Parathyroid adenoma (tissue), 2 donors: ENCODE measurements around the gene NECTIN3.

Experiments
- H2AFZ ChIP-seq: fragments of 300-600 bp; sonication (generic); one replicate; pipeline ENCODE4 v1.7.0; 2017; ENCODE audit warnings: antibody characterized with exemption, mild to moderate bottlenecking
- H3K27ac ChIP-seq: fragments of 300-600 bp; sonication (generic); one replicate; pipeline ENCODE4 v1.7.0; 2017
- H3K27me3 ChIP-seq: fragments of 300-600 bp; sonication (generic); one replicate; pipeline ENCODE4 v1.7.0; 2017; ENCODE audit warnings: low read length; ENCODE audit not compliant: control insufficient read depth, insufficient read depth
- H3K36me3 ChIP-seq: fragments of 300-600 bp; sonication (generic); one replicate; pipeline ENCODE4 v1.7.0; 2017; ENCODE audit warnings: low read length; ENCODE audit not compliant: control insufficient read depth, insufficient read depth
- H3K4me1 ChIP-seq: fragments of 300-600 bp; sonication (generic); one replicate; pipeline ENCODE4 v1.7.0; 2017; ENCODE audit warnings: control low read depth
- H3K4me2 ChIP-seq: fragments of 300-600 bp; sonication (generic); one replicate; pipeline ENCODE4 v1.7.0; 2017; ENCODE audit warnings: low read length
- H3K4me3 ChIP-seq: fragments of 300-600 bp; sonication (generic); one replicate; pipeline ENCODE4 v1.7.0; 2017; ENCODE audit warnings: low read depth, low read length
- H3K79me2 ChIP-seq: fragments of 300-600 bp; sonication (generic); one replicate; pipeline ENCODE4 v1.7.0; 2017; ENCODE audit warnings: control low read depth
- H3K9ac ChIP-seq: fragments of 300-600 bp; sonication (generic); one replicate; pipeline ENCODE4 v1.7.0; 2017; ENCODE audit warnings: mild to moderate bottlenecking
- H3K9me3 ChIP-seq: fragments of 300-600 bp; sonication (generic); one replicate; pipeline ENCODE4 v1.7.0; 2017; ENCODE audit warnings: low read length; ENCODE audit not compliant: control insufficient read depth
- TF ChIP-seq, protein P1 (sequence below): fragments of 300-600 bp; sonication (generic); IDR thresholded peaks from one replicate; pipeline ENCODE4 v1.7.0; 2017; ENCODE audit warnings: antibody characterized with exemption, mild to moderate bottlenecking
- donor health status: primary hyperparathyroidism.

NECTIN3 gene

DNA sequence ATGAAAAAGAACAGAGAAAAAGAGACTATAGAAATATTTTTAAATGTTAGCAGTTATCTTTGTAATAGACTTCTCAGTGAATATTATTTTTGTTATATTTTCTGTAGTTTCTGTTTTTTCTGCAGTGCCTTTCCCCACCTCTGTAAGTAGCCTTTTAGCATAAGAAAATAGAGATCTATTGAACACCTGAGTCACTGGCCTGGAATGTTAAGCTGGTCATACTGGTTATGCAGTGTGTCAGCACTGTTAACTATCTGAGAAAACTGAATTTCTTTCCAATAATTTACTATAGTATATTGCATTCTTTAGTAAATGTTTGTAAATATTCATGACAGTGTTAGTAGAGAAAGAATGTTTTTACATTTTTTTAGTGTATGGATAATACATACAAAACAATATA, 79.8 kb downstream of the NECTIN3 start:
- no peak overlapping the region for H3K4me2 ChIP-seq
- no peaks in the 10 kb centered on the region for H3K4me1 ChIP-seq
- no peak overlapping the region for H3K9ac ChIP-seq
- TF ChIP-seq, protein P1, sequence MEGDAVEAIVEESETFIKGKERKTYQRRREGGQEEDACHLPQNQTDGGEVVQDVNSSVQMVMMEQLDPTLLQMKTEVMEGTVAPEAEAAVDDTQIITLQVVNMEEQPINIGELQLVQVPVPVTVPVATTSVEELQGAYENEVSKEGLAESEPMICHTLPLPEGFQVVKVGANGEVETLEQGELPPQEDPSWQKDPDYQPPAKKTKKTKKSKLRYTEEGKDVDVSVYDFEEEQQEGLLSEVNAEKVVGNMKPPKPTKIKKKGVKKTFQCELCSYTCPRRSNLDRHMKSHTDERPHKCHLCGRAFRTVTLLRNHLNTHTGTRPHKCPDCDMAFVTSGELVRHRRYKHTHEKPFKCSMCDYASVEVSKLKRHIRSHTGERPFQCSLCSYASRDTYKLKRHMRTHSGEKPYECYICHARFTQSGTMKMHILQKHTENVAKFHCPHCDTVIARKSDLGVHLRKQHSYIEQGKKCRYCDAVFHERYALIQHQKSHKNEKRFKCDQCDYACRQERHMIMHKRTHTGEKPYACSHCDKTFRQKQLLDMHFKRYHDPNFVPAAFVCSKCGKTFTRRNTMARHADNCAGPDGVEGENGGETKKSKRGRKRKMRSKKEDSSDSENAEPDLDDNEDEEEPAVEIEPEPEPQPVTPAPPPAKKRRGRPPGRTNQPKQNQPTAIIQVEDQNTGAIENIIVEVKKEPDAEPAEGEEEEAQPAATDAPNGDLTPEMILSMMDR, result no peak
- H2AFZ ChIP-seq, result no peak overlapping the region
- no peak overlapping the region for H3K27ac ChIP-seq
- no peaks in the 10 kb centered on the region for H3K79me2 ChIP-seq
- H3K27me3 ChIP-seq, result no peaks in the 10 kb centered on the region
- no peaks in the 10 kb centered on the region for H3K36me3 ChIP-seq
- no peak overlapping the region for H3K4me3 ChIP-seq
- no peaks in the 10 kb centered on the region for H3K9me3 ChIP-seq

DNA sequence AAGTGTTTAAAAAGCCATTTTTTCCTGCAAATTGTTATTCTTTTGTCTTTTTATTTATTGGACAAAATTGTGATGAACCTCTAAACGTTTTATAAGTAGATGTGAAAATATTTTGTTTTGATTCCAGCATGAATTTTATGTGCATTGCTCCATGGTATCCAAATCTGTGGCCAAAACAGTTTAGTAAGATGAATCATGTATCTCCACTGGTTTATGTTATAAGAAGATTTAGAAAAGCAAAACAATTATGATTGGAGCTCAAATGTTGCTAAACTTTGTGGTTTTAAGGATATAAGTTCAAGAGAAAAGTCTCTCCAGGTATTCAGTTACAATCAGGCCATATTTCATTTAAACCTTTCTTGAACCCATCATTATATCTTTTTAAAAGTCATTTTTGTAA, 80.9 kb downstream of the NECTIN3 start:
- no peak overlapping the region for H3K4me2 ChIP-seq
- H3K27ac ChIP-seq, result no peak overlapping the region
- no peaks in the 10 kb centered on the region for H3K9me3 ChIP-seq
- no peaks in the 10 kb centered on the region for H3K27me3 ChIP-seq
- TF ChIP-seq, protein P1, result no peak
- no peaks in the 10 kb centered on the region for H3K79me2 ChIP-seq
- no peaks in the 10 kb centered on the region for H3K4me1 ChIP-seq
- H2AFZ ChIP-seq, result no peak overlapping the region
- no peaks in the 10 kb centered on the region for H3K36me3 ChIP-seq
- H3K9ac ChIP-seq, result no peak overlapping the region
- H3K4me3 ChIP-seq, result no peak overlapping the region

DNA sequence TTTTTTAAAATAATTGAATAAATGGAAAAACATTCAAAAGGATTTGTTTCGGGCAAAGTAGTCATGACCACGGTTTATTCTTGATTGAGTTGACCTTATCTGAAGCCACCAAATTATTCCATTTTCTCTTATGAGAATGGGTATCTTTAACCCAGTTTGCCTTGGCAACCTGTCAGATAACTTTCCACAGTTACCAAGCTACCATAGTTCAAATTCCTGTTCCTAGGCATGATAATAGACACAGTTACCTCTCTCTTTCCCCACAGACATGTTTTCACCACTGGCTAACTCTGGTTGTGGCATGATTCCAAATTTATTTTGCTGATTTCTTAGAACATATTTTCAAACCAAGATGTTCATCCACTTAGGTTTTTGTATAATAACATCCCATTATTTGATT, 84.9 kb downstream of the NECTIN3 start:
- H2AFZ ChIP-seq, result no peak overlapping the region
- H3K9me3 ChIP-seq, result no peaks in the 10 kb centered on the region
- H3K27me3 ChIP-seq, result no peaks in the 10 kb centered on the region
- no peaks in the 10 kb centered on the region for H3K79me2 ChIP-seq
- H3K27ac ChIP-seq, result no peak overlapping the region
- H3K9ac ChIP-seq, result no peak overlapping the region
- H3K4me1 ChIP-seq, result no peaks in the 10 kb centered on the region
- H3K4me3 ChIP-seq, result no peak overlapping the region
- TF ChIP-seq, protein P1, result no peak
- H3K36me3 ChIP-seq, result no peaks in the 10 kb centered on the region
- H3K4me2 ChIP-seq, result no peak overlapping the region

DNA sequence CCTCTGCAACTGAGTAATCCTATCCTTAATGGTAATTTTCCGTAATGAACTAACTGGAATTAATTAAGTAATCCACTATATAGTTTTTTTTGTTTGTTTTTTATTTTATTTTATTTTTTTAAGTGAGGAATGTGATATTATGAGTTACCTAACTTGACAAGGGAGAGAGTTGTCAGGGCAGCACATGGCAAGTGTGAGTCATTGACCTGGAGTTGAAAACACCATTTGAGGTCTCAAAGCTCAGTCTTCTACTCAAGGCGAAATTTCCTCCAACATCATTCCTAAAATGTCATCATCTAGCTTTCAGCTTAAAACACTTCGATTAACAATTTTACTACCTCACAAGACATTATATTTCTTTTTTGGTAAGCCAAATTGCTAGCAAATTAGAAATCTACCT, 87.8 kb downstream of the NECTIN3 start:
- no peak overlapping the region for H3K9ac ChIP-seq
- no peaks in the 10 kb centered on the region for H3K9me3 ChIP-seq
- no peaks in the 10 kb centered on the region for H3K27me3 ChIP-seq
- H2AFZ ChIP-seq, result no peak overlapping the region
- H3K4me3 ChIP-seq, result no peak overlapping the region
- no peaks in the 10 kb centered on the region for H3K36me3 ChIP-seq
- TF ChIP-seq, protein P1, result no peak
- H3K4me1 ChIP-seq, result no peaks in the 10 kb centered on the region
- no peak overlapping the region for H3K27ac ChIP-seq
- no peak overlapping the region for H3K4me2 ChIP-seq
- no peaks in the 10 kb centered on the region for H3K79me2 ChIP-seq

DNA sequence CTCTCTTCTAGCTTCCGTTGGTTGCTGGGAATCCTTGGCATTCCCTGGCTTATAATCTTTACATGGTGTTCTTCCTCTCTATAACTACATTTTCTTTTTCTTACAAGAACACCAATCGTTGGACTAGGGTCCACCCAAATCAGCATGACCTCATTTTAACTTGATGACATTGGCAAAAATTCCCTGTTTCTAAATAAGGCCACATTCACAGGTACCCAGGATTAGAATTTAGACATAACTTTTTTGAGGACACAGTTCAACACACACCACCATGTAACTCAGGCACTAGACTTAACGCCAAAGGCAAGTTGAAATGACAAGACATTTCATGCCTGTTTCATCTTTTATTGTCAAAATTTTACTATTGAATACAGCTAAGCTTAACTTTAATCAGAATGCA, 93.0 kb downstream of the NECTIN3 start:
- H3K4me3 ChIP-seq, result no peak overlapping the region
- no peaks in the 10 kb centered on the region for H3K4me1 ChIP-seq
- TF ChIP-seq, protein P1, result no peak
- no peak overlapping the region for H2AFZ ChIP-seq
- H3K27me3 ChIP-seq, result no peaks in the 10 kb centered on the region
- H3K9me3 ChIP-seq, result no peaks in the 10 kb centered on the region
- H3K4me2 ChIP-seq, result no peak overlapping the region
- H3K27ac ChIP-seq, result no peak overlapping the region
- no peaks in the 10 kb centered on the region for H3K79me2 ChIP-seq
- H3K9ac ChIP-seq, result no peak overlapping the region
- H3K36me3 ChIP-seq, result no peaks in the 10 kb centered on the region
